Calu3 (cell line): Measurements from ENCODE around the gene C20orf202. TPM values are rescaled to one million over a fixed set of nuclear protein-coding genes. Genes with fewer than 3 reads are reported as not detected.

Experiments used
- BruUV-seq: library from RNA; stranded (reverse); fragments of 400-500 nt; replicated peaks from 2 replicates; lab custom pipeline; 2021; lab: Mats Ljungman, UMichigan
- CTCF ChIA-PET: fragments of 300-600 bp; sonication (Branson Sonifier 250); formaldehyde crosslinking; loops from one replicate; lab custom pipeline; 2022; ENCODE audit warnings: antibody characterized with exemption; lab: Charles Lee
- DNase-seq: peaks from one replicate; pipeline ENCODE4 v3.0.0; 2022
- H3K27ac Mint-ChIP-seq: one replicate; pipeline ENCODE4 v1.8.0; 2022; ENCODE audit warnings: mixed read lengths; ENCODE audit not compliant: unreplicated experiment
- H3K27me3 Mint-ChIP-seq: one replicate; pipeline ENCODE4 v1.8.0; 2022; ENCODE audit warnings: mixed read lengths; ENCODE audit not compliant: unreplicated experiment
- H3K36me3 Mint-ChIP-seq: one replicate; pipeline ENCODE4 v1.8.0; 2022; ENCODE audit warnings: mild to moderate bottlenecking, moderate library complexity, mixed read lengths; ENCODE audit not compliant: insufficient read depth, unreplicated experiment
- H3K4me1 Mint-ChIP-seq: one replicate; pipeline ENCODE4 v1.8.0; 2022; ENCODE audit warnings: mild to moderate bottlenecking, low read depth, mixed read lengths; ENCODE audit not compliant: unreplicated experiment
- H3K4me3 Mint-ChIP-seq: one replicate; pipeline ENCODE4 v1.8.0; 2022; ENCODE audit warnings: mild to moderate bottlenecking, low read depth, moderate library complexity, mixed read lengths; ENCODE audit not compliant: unreplicated experiment
- H3K9me3 Mint-ChIP-seq: one replicate; pipeline ENCODE4 v1.8.0; 2022; ENCODE audit warnings: low read depth, mixed read lengths; ENCODE audit not compliant: unreplicated experiment
- intact Hi-C: fragments of 100-400 bp; cut with micrococcal nuclease; formaldehyde crosslinking; loops from one replicate; pipeline ENCODE4 v1.10.0; 2022; ENCODE audit not compliant: unreplicated experiment
- total RNA-seq: library from RNA; stranded (reverse); gene quantifications from 2 replicates; pipeline ENCODE4 v1.2.3, GENCODE V29; 2022
- TF ChIP-seq, protein P1 (sequence below): fragments of 200-600 bp; IDR thresholded peaks from one replicate; pipeline ENCODE4 v1.8.0; 2022; ENCODE audit warnings: antibody characterized with exemption; ENCODE audit not compliant: unreplicated experiment

The C20orf202 gene
- total RNA-seq, 1 experiment from 2014 or later, result not detected

- CTCF ChIA-PET, result no interaction called here
- intact Hi-C loops, result no loop called here
- H3K27me3 Mint-ChIP-seq, result peaks cover 46% of the 10 kb centered on the region
- no peaks in the 10 kb centered on the region for H3K9me3 Mint-ChIP-seq
- TF ChIP-seq, protein P1, sequence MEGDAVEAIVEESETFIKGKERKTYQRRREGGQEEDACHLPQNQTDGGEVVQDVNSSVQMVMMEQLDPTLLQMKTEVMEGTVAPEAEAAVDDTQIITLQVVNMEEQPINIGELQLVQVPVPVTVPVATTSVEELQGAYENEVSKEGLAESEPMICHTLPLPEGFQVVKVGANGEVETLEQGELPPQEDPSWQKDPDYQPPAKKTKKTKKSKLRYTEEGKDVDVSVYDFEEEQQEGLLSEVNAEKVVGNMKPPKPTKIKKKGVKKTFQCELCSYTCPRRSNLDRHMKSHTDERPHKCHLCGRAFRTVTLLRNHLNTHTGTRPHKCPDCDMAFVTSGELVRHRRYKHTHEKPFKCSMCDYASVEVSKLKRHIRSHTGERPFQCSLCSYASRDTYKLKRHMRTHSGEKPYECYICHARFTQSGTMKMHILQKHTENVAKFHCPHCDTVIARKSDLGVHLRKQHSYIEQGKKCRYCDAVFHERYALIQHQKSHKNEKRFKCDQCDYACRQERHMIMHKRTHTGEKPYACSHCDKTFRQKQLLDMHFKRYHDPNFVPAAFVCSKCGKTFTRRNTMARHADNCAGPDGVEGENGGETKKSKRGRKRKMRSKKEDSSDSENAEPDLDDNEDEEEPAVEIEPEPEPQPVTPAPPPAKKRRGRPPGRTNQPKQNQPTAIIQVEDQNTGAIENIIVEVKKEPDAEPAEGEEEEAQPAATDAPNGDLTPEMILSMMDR, result no peak
- no peak for DNase-seq
- no TSS peak for BruUV-seq
- H3K4me3 Mint-ChIP-seq, result no peak overlapping the region
- peaks cover 13% of the 10 kb centered on the region for H3K4me1 Mint-ChIP-seq
- no peaks in the 10 kb centered on the region for H3K36me3 Mint-ChIP-seq
- H3K27ac Mint-ChIP-seq, result no peak overlapping the region
These were observed 3.9 kb upstream of the C20orf202 start for GRCh38 chr20:1199212-1199873.

DNA sequence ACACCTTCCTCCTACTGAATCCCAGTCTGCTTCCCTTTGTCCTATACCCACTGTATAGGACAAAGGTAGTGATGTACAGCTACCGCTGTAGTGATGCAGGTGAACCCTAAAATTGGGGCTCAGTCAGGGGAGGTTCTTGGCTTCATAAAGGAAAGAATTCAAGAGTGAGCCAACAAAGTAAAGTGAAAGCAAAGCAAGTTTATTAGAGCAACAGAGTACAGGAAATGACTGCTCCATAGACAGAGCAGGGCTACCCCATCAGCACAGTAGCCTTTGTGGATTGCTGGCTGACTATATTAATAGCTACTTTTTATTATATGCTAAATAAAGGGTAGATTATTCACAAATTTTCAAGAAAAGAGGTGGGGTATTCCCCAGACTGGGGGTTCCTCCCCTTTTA is 3.3 kb upstream of the C20orf202 start:
- TF ChIP-seq, protein P1, result no peak
- intact Hi-C loops, result no loop called here
- BruUV-seq, result no TSS peak
- Mint-ChIP-seq H3K4me3 (no peak overlapping the region), H3K36me3 (no peaks in the 10 kb centered on the region), H3K4me1 (peaks cover 13% of the 10 kb centered on the region), H3K9me3 (no peaks in the 10 kb centered on the region), H3K27me3 (peaks cover 44% of the 10 kb centered on the region), H3K27ac (no peak overlapping the region)
- CTCF ChIA-PET, result no interaction called here
- DNase-seq, result no peak

DNA sequence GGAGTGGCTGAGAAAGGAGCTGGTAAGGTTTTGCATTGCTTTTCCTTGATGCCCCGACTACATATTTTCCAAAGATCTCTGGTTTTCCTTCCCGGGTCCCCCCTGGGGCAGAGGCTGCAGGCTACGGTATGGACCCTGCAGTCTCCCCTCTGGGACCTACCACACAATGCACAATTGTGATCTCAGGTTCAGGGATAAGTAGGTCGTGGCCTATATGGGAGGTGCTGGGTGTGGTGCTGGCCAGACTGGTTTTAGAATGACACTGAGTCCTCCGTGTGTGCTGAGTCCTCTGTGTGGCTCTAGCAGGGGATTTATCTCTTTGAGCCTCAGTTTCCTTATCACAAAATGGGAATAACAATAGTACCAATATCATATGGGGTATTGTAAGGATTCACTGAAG is 376 bp downstream of the C20orf202 start:
- no peaks in the 10 kb centered on the region for H3K36me3 Mint-ChIP-seq
- no peak for DNase-seq
- no peak overlapping the region for H3K4me3 Mint-ChIP-seq
- peaks cover 35% of the 10 kb centered on the region for H3K27me3 Mint-ChIP-seq
- no peaks in the 10 kb centered on the region for H3K9me3 Mint-ChIP-seq
- TF ChIP-seq, protein P1, result no peak
- CTCF ChIA-PET, result interaction anchor here (0.6 to 1.2 kb wide), 3 partner anchors 16 to 193 kb away, joined by 3 to 5 read pairs (median 3); no protein-coding TSS in a partner anchor
- intact Hi-C loops, result no loop called here
- H3K27ac Mint-ChIP-seq, result no peak overlapping the region
- peaks cover 13% of the 10 kb centered on the region for H3K4me1 Mint-ChIP-seq
- BruUV-seq, result no TSS peak

DNA sequence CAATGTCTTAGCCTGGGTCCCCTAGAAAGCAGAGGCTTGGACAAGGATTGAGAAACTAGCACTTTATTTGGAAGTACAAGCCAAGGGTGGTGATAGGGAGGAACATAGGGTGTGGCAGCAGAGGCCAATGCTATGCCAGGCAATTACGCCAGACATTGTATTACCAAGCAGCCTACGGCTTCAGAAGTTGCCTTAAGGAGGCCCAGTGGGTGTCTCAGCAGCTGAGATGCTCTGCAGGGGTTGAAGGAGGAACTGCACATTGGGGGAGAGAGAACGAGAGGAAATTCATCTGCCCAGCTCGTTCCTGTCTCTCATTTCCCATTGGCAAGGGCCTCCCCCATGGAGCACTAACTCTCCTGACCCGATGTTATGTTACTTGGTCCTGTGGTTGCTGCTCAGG is 859 bp downstream of the C20orf202 start:
- Mint-ChIP-seq H3K36me3 (no peaks in the 10 kb centered on the region), H3K9me3 (no peaks in the 10 kb centered on the region), H3K27me3 (peaks cover 35% of the 10 kb centered on the region), H3K4me1 (peaks cover 13% of the 10 kb centered on the region), H3K27ac (no peak overlapping the region), H3K4me3 (no peak overlapping the region)
- DNase-seq, result no peak
- CTCF ChIA-PET, result interaction anchor here (1.2 kb wide), 1 partner anchor 16 kb away, joined by 3 read pairs; no protein-coding TSS in a partner anchor
- TF ChIP-seq, protein P1, result no peak
- no TSS peak for BruUV-seq
- intact Hi-C loops, result no loop called here
